Sigmoid colon (tissue), 4 donors: Measurements from ENCODE around the gene SPC24.

Source experiments
- CTCF ChIP-seq, 4 experiments: fragments of 450-650 bp in 3 of 4; fragments of 200-600 bp in 1 of 4; IDR thresholded peaks; one replicate each; pipeline ENCODE4 v1.5.1; 2016 to 2019; ENCODE audit warnings: antibody characterized with exemption in 4 of 4, mild to moderate bottlenecking in 3 of 4, moderate library complexity in 2 of 4
- EP300 ChIP-seq, 4 donors: sonication (generic); formaldehyde crosslinking; IDR thresholded peaks; one replicate each; pipeline ENCODE4 v1.6.1; 2017; ENCODE audit warnings: antibody characterized with exemption in 4 of 4
- POLR2A ChIP-seq, 2 donors: fragments of 450-650 bp; IDR thresholded peaks; one replicate each; pipeline ENCODE4 v1.6.1; 2016; ENCODE audit warnings: antibody characterized with exemption in 2 of 2, mild to moderate bottlenecking in 2 of 2, moderate library complexity in 2 of 2
- POLR2AphosphoS5 ChIP-seq, 4 donors: sonication (generic); formaldehyde crosslinking; IDR thresholded peaks; one replicate each; pipeline ENCODE4 v1.6.1; 2017; ENCODE audit warnings: antibody characterized with exemption in 4 of 4

- TF ChIP-seq CTCF (IDR thresholded peaks at IDR 0.05): no peak
- no peak for TF ChIP-seq EP300 (IDR thresholded peaks at IDR 0.05)
- TF ChIP-seq POLR2AphosphoS5 (IDR thresholded peaks at IDR 0.05): no peak
- no peak for TF ChIP-seq POLR2A (IDR thresholded peaks at IDR 0.05)
These were observed 43.9 kb upstream of the SPC24 start for GRCh38 chr19:11199517-11199916.
